ENCODE data around the gene GALNT18. TPM values are rescaled to one million over a fixed set of nuclear protein-coding genes. Genes with fewer than 3 reads are reported as not detected.
"Not testable (repeated sequence)": the region's sequence is repeated elsewhere in the genome, so short reads cannot be mapped to it uniquely, and the experiment has no call there.

Gene GALNT18
- total RNA-seq, 1 donor from 2014 or later, result 20.0 TPM

DNA sequence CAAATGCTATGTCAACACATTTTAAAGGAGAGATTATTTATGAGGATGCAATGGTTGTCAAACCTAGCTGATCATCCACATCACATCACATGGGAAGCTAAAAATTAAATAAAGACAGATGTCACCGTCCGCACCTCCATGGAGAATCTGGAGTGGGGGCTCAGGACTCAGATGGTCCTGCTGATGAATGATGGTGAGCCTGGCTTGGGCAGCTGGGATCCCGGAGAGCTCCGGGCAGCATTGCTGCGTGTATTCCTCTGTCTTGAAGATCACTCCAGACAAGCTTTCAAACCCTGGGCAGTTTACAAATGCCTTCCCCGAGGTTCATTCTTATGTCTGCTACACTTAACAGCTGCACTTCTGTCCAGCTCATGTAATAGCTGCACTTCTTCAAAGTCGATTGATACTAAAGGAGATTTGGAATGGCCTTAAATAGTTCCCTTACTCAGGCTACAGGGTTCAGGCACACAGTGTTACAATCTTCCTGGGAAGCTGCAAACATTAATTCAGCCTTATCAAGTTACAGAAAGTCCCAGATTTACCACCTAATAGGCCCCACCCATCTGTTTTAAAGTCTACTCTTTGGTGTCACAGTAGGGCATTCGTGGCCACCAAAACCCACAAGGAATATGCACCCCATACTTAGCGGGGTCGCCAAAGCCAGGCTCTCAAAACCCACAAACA is 234.0 kb downstream of the GALNT18 start:
- DNase-seq (ENCODE audit: low spot score), result no peak

DNA sequence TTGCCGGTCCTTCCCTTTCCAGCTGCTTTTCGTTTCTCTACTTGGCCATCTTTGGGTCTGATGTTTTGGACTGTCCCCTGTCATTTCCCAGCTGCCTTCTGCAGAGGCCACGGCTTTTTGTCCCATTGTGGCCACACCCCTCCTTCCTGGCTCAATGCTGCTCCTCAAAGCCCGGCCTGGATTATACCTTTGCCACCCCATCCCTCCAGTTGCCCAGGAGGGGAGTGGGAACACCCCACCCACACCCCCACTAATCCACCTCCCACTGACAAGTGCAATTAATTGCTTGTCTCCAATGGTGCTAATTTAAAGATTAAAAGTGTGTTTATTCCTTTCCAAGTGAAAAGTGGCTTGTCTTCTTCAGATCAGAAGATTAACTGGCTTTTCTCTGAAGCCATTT is 234.6 kb downstream of the GALNT18 start:
- DNase-seq (ENCODE audit: low spot score), result no peak

DNA sequence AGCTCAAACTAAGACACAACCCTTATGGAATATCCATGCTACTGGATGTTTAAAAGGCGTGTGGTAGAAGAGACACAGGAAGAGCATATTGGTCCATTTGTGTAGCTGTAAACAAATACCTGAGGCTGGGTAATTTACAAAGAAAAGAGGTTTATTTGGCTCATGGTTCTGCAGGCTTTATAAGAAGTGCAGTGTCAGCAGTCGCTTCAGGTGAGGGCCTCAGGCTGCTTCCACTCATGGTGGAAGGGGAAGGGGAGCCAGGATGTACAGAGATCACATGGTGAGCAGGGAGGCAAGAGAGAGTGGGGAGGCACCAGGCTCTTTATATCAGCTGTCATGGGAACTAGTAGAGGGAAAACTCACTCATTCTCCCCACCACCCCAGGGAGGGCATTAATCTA is 237.0 kb downstream of the GALNT18 start:
- no peak for DNase-seq (ENCODE audit: low spot score)

DNA sequence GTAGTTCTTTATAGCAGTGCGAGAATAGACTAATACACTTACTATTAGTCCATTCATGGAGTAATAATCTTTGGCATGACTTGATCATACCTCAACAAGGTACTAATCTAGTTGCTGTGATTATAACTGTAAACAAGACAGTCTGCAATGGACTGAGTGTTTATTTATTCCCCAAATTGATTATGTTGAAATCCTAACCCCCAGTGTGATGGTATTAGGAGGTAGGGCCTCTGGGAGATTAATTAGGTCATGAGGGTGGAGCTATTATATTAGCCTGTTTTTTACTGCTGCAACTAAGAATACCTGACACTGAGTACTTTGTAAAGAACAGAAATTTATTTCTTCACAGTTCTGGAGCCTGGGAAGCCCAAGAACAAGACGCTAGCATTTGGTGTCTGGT is 237.8 kb downstream of the GALNT18 start:
- DNase-seq (ENCODE audit: low spot score), result no peak

DNA sequence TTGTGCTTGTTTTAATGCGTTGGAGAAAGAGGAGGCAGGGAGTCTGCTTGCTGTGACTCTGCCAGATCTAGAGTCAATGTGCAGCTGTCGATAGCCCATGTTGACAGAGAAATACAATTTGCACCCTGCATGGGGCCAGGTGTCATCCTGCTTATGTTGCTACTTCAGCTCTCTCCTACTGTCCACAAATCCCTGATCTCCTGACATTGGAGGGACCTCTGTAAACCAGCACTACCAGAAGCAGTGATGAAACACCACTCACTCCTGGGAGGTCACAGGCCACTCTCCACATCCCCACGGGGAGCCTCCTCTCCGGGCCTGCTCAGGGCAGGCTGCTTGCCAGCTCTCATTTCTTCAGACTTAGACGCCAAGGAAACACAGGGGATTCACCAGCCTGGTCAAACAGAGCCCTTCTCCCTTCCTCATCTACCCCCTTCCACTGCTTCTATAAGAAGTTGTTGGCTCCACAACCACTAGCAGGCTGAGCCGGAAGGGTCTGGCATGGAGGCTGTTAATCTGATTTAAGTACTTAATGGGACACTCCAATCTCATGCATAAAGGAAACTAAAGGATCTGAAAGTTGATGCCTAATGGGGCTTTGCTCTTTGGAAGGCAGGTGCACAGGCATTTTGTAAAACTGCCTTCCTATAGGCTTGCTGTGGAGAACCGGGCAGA is 238.8 kb downstream of the GALNT18 start:
- no peak for DNase-seq (ENCODE audit: low spot score)

DNA sequence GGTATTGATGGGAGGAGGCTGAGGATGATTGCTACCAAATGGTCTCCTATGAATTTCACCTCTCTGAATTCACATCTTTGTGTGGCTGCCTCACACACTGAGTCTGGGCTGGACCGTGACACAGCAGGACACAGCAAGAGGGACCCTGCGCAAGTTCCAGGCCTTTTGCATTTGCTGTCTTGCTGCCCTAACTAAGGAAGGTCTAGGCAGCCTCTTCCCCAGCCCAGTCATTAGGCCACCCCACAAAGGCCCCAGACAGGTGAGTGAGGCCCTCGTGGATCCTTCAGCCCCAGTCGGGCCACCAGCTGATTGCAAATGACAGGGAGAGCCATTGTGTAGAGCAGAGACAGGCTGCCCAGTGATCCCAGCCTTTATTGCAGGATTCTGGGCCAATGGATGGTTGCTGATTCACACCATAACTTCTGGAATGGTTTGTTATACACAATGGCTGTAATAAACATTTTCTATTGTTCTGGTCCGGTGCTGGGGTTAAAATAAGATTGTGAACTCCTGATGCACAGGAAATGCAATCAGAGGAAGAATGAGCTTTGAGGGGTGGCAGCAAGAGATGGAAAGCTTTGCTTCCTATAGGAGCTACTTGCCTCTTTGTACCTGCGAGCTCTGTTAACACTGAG is 240.2 kb downstream of the GALNT18 start:
- no peak for DNase-seq (ENCODE audit: low spot score)

DNA sequence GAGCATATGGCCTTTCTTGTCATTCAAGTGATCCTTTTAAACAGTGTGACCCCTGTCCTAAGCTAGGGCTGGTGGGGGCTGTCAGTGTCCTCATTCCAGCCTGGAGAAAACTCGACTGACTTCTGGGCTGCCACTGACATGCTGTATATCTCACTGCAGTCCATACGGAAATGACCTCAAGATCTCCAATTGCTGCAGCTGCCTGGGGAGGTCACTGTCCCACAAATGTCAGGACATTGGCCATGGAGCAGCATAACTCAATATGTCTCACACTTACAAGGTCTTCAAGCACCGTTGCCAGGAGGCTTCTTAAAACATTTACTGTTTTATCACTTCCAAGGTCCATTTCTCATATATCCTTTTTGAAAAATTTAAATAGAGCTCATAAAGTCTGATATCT is 240.9 kb downstream of the GALNT18 start:
- DNase-seq (ENCODE audit: low spot score), result no peak

DNA sequence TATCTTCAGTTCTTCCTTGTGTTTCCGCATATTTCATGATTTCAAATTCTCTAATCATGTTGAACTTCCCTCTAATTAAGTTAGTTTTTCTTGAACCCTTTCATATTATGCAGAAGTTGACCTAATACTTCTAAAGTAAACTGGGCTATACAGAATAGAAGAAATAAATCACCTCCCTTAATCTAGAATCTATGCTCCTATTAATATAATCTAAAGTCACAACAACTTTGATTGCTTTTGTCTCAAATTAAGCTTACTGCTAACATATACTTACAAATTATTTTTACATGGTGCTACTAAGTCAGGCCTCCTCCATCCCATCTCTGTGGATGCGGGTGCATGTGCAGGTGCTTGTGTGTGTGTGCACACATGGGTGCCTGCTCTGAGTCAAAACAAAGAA is 241.5 kb downstream of the GALNT18 start:
- no peak for DNase-seq (ENCODE audit: low spot score)

DNA sequence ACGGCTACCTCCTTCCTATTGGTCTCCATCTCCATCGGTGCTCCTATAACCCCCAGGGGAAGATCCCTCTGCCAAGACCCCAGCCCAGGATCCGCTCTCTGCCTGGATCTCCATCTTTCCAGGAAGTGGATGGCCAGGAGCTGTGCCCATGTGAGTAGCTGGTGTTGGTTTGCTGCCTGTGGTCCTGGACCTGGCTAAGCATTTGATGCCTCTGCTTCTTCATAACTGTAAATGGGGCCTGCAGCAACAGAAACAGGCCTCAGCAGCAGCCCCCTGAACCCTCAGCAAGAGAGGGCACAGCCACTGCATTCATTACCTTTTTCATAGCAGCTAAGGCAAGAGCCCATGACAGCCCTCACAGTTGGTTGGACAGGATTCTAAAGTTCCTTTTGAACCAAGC is 242.1 kb downstream of the GALNT18 start:
- no peak for DNase-seq (ENCODE audit: low spot score)

DNA sequence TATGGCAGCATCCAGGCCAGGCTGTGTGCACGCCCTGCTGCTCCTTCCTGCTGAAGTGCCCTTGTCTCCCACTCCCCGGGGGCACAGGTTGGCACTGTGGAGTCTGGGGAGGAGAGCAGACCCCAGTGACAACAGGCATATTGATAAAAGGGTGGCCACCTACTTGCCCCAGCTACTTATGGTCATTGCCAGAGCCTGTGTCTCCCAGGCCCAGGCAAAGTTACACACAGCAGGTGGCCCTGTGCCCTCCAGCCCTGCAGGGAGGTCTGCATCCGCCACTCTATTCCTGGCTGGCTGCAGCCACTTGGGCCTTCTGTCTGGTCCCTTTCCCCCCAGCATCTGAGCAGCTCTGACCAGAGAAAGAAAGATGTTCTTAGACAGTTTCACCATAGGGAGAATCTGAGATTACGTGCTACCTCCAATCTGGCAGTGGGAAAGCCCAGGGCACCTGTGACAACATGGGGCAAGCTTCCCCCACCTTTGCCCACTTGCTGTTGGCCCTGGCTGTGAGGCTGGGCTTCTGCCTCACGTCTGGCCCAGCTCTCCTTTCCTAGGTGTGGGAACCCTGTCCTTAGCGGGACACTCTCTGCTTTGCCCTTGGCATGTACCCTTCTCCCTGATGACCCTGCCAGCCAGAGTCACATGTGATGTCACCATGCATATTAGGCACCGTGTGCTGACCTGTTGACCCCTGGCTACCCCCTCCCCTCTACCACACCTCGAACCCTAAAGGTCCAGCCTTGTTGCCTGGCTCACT is 243.4 kb downstream of the GALNT18 start:
- no peak for DNase-seq (ENCODE audit: low spot score)

DNA sequence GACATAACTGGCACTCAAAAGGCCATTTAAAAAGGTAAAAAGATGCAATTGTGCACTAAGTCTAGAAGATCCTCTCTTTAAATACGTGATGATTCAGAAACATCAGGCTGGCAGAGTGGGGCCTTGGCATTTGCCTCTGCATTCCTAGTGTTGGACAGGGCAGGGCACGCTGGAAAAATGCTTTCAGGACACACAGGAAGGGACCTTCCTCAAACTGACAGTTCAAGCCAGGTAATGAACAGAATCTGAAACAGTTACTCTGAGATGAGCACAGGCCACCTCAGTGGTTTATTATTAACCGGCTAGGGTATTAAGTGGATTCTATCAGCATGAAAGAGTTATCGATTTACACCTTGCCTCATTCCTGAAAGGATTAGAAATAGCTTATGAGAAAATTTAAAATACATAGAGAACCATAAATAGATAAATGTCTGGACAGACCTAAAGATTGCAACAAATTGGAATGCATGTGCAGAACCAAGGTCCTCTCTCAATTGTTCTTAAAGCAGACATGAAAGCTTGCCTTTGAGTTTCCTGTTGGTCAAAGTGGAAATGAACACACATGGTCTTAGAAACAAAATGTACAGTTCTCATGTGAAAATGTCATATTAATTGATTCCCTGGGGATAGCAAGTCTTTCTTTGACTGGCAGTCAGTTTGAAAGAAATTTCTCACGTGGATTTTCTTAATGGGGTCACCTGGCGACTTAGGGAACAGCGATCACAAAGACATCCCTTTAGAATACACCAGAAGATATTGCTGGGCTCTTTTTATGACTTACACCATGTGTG is 247.3 kb downstream of the GALNT18 start:
- DNase-seq (ENCODE audit: low spot score), result no peak

DNA sequence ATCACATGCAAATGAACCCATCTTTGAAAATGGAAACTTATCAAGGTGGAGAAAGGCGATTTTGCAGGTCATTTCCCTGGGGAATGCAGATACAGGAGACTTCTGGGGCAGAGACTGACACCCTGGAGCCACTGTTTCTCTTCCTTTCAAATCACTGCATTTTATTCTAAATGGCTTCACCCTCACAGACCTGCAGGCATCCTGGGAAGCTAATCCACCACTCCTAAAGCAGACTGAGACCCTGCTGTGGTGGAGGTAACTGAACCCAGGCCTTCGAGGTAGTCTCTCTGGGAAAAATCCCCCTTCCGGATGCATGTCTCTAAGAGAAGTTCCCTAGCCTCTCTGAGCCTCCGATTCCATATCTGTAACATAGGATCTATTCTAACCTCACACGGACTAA is 247.9 kb downstream of the GALNT18 start:
- no peak for DNase-seq (ENCODE audit: low spot score)

DNA sequence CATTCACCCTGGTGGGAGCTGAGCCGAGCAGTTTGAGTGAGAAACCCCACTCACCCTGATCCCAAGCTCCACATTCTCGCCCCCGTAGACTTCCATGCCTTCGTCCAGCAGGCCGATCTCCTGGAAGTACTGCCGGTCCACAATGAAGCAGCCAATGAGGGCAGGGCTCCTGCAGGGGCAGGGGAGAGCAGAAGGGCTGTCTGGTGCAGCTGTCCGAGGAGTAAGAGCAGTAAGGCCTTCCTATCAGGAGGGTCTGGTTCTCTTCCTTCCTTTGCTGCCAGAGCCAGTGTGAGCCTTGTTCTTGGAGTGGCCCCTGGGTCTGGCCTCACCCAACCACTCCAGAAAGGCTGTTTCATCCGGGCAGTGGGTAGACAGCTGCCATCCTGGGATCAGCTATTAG is 249.3 kb downstream of the GALNT18 start:
- DNase-seq (ENCODE audit: low spot score), result no peak

DNA sequence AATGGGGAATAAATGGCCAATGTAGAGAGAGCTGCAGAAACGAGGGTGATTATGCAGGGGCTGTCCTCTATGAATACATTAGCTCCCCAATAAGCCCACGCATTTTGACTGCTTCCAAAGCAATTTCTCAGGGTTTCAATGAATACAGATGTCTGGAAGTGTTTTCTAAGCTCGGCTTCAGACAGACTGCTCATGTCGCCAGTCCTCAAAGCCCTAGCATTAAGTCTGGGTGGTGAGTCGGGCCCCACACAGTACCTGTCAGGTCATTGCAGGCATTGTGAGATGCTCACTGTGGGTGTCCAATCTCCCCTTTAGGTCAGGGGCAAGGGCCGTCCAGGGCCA is 250.9 kb downstream of the GALNT18 start:
- no peak for DNase-seq (ENCODE audit: low spot score)

DNA sequence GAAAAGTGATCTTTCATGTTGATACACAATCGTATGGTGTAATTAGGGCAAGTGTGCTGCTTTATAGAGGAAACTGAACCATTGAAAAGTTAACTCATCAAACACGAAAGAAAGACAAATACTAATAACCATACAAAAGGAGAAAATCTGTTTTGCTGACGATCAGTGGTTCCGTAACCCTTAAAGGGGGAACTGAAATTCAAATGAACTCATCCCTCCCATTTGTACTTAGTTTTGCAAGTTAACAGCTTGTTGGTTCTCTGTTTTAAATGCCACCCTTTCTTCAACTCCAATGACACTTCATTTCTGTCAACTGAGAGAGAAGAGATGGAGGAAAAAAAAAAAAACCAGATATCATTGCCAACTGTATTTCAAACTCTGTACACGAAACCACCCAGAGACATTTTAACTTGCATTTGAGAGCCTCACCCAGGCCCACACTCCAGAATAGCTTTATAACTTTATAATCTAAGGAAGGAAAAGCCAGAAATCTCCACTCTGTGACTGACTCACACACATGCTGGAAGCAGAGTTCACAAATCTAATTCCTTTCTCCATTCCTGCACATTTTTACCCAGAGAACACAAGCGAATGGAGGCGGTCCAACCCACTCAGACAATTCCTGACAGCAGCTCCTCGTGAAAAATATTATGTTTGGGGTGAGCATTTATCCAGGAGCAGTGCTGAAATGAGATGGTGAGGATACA is 251.4 kb downstream of the GALNT18 start:
- DNase-seq (ENCODE audit: low spot score), result no peak

DNA sequence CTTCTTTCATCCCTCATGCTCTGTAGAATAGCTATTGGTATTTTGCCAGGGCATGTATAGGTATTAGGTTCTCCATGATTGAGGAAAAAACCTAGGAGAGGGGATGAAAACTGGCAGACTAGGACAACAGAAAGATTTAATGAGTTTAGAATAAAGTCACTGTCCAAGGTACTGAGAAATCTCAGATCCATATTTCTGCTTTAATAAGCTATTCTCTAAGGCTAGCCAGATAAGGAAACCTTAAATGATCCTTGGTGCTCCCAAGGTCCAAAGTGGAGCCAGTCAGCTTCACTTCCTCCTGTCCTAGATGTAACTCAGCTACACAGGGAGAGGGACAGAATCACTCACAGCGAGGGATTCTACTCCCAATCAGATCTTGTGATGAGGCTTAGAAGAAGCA is 255.0 kb downstream of the GALNT18 start:
- no peak for DNase-seq (ENCODE audit: low spot score)

DNA sequence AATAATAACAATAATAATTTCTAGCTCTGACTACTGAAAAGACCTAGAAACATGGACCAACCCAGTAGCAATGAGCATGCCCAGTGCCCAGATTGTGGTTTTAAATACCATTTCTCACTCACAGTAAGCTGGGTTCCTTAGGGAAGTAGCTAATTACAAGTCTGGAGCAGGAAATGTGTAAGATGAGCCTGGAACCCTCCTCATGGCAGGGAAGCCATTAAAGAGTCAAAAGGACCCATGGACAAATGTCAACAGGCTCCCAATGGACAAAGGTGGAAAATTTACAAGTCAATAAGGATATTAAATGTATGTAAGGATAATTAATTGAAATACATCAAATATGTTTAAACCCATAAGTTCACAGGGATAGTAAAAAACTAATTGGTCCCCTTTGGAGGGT is 258.1 kb downstream of the GALNT18 start:
- DNase-seq (ENCODE audit: low spot score), result no peak

DNA sequence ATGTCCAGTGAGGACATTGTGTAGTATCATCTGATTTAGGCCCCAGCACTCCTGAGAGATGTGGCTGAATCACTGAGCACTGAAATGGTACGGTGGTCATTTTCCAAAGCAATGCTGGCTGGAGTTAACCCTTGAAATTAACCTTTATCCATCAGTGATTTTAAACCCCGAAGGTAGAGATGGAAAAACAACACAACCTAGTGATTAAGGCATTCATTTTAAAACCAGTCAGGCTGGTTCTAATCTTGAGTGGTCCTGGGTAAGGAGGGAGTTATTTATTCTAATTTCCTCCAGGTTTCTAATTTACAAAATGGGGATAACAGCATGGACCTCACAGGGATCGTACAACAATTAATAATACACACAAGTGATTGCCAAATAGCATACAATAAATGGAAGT is 262.2 kb downstream of the GALNT18 start:
- DNase-seq (ENCODE audit: low spot score), result no peak

DNA sequence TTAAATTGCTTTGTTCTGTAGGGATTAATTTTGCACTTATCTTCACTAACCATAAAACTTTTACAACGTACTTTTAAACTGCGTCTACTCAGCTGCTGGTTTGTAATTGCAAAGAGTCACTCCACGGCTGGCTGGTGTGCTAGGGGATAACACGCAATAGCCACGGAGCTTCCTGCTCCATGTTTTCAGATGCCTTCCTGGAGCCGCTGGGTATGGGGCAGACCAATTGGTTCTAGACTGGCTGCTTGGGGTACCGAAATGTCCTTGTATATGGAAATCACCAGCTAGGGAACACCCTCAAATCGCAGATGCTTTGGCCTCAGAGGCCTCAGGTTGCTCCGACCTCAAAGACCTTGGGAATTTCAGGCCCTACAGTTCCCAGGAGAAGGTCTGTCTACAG is 265.0 kb downstream of the GALNT18 start:
- DNase-seq (ENCODE audit: low spot score), result no peak

DNA sequence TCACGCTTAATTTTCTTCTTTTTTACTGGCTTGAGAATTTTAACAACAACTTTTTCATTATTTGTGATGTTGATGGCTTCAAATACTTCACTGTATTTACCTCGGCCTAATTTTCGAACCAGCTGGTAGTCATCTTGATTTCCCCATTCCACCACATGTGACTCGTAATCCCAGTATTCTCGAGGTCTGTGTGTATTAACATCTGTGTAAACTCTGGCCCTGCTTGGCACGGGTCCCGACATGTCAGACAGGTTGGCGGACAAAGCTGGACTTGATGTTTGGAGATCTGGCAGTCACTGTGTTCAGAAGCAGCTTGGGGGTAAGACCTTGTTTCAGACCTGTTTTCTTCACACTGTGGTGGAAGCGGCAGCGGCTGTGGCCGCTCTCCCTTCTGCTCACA is 268.9 kb downstream of the GALNT18 start, which contains the start of gene CSNK2A3:
CSNK2A3 (minus strand) TSS at position 373 of the 400 bp plus-strand sequence; CDS start at position 242, 131 bp downstream.
- not testable (repeated sequence) for DNase-seq (ENCODE audit: low spot score)

DNA sequence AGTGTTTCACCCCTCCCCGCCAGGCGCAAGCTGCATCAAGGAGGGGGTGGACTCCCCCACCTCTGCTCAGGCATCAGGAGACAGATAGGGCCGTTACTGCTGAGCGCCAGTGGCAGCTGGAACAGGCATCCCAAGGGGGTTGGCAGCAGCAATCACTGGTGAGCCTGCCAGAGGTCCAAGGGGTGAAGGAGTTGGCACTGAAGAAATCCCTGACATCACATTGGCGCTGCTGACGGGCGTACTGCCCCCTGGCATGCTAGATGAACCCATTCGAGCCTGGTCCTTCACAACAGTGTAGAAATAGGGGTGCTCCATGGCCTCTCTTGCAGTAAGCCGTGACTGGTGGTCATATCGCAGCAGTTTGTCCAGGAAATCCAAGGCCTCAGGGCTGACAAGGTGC is 270.0 kb downstream of the GALNT18 start:
- DNase-seq (ENCODE audit: low spot score), result not testable (repeated sequence)
